ENCODE data around the gene TAF1A. TPM values are rescaled to one million over a fixed set of nuclear protein-coding genes. Genes with fewer than 3 reads are reported as not detected.

The TAF1A gene
- 9.5 to 11.7 TPM (median 10.2 TPM) in 5 replicates for total RNA-seq (2022; extraction: Qiagen RNA extraction)

DNA sequence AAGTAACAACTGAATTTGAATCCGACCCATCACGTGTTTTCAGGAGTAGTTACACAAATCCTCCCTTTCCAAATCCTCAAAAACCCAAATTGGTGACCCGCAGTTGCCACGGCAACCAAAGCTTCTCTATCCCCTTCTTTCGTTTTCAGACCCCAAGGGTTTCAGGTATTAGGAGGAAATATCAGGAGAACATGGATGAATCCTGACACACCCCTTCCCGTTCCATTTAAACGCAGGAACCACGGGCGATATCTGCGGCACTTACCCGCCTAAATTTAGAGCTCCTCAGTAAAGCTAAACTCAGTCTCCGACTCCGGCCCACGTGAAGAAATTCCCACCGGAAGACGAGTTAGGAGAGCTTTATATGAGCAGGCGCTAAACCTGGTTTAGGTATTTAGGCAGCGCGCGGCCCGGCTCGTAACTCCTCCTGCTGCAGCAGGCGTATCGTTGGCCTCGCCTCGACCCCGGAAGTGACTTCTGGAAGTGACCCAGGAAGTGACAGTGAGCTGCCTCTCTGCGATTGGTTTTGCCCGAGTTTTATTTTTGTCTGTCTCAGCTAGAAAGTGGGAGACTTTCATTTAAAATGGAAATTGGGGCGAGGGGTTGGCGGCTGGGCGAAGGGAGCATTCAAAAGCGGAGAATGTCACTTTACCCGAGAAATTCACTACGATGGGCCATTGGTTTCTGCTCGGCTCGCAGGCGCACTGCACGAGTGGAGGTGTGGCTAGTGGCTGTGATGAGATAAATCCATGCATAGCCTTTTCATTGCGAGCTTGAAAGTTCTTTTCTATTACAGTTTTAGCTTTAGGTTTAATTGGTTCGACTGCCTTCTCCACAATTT, at the start of gene TAF1A:
TAF1A (minus strand) TSS at position 472 of the 841 bp plus-strand sequence.

GRCh38 chr1:222618001-222618879, 28.5 kb upstream of the TAF1A start, which contains the start of gene MIA3:
TSS of gene MIA3 (plus strand) at chr1:222618097. CDS start at chr1:222618111, 14 bp downstream.

GRCh38 chr1:222547944-222548671, 41.6 kb downstream of the TAF1A start, which contains the start of gene HHIPL2:
TSS of gene HHIPL2 (minus strand) at chr1:222548104. CDS start at chr1:222548044, 60 bp downstream.

Other genes with a start within 250 kb of the TAF1A start
- 10.3 to 11.4 TPM (median 10.4 TPM) in 5 replicates for gene HHIPL2, start 41.8 kb downstream of the TAF1A start, total RNA-seq (2022; extraction: Qiagen RNA extraction)
- gene MIA3, start 28.2 kb upstream of the TAF1A start, total RNA-seq (2022; extraction: Qiagen RNA extraction): 17.5 to 25.6 TPM (median 21.1 TPM) in 5 replicates
- 59.5 to 74.2 TPM (median 67.2 TPM) in 5 replicates for gene AIDA, start 122.6 kb upstream of the TAF1A start, total RNA-seq (2022; extraction: Qiagen RNA extraction)
- gene BROX, start 122.6 kb upstream of the TAF1A start, total RNA-seq (2022; extraction: Qiagen RNA extraction): 18.2 to 24.2 TPM (median 20.2 TPM) in 5 replicates
- not detected in 5 replicates for gene FAM177B, start 147.3 kb upstream of the TAF1A start, total RNA-seq (2022; extraction: Qiagen RNA extraction)
- gene DISP1, start 225.1 kb upstream of the TAF1A start, total RNA-seq (2022; extraction: Qiagen RNA extraction): 1.6 to 2.0 TPM (median 1.7 TPM) in 5 replicates